ENCODE data around the gene TALDO1. TPM values are rescaled to one million over a fixed set of nuclear protein-coding genes. Genes with fewer than 3 reads are reported as not detected.
A peak's percentile ranks its signal among the peaks of the same experiment; 100 is the strongest.

TALDO1 gene
- total and polyA plus RNA-seq, 8 donors = 50.3 to 83.9 (median 74.6) TPM

DNA sequence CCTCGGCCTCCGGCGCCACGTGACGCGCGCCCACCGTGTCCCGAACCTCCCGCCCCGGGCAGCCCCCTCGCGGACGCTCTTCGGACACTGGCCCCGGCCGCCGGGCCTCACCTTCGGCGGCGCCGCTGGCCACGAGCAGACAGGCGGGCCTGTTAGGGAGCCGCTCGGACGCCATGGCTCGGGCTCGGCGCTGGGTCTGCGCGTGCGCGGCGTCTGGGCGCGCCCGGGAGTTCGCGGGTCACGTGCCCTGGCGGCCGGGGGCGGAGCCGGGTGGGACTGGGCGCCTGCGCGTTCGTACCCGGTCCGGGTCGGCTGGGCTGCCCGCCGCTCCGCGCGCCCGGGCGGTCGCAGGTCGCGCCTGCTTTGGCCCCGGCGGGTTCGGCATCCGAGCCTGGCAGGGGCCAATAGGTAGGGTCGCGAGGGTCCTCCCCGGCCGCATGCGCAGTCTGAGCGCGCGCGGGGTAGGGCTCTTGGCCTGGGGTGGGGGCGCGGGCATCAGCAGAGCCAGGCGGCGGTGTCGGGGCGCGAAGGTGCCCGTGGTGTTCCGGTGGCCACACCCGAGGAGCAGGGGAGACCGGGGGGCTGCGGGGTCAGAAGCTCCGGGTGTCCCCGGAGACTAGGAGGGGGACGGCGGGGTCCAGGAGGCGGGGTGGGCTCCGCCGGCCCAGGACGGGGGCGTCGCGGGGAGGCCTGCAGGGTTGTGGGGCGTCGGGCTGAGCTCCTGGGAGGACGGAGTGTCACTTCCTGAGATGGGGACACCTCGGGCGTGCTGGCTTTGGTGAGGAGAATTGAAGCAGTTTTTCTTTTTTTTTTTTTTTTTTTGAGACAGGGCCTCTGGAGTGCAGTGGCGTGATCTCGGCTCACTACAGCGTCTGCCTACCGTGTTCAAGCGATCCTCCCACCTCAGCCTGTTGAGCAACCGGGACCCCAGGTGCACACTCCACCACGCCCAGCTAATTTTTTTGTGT is 30.3 kb downstream of the TALDO1 start, which contains the start of gene GATD1:
GATD1 (minus strand) TSS at position 200 of the 968 bp plus-strand sequence; CDS start at position 175, 25 bp downstream.
- H3K9me3 ChIP-seq = no peaks in the 10 kb centered on the region
- no peak for FAIRE-seq
- ATAC-seq = peak; percentile 91 to 96 (median 94)
- peaks cover 0 to 14% (median 6%) of the 10 kb centered on the region in 3 donors for H3K4me1 ChIP-seq
- H3K4me3 ChIP-seq = peak within 1 kb of the TSS; percentile 77 to 90 (median 81)
- intact Hi-C loops (cut with DNase I) = no loop called here
- H3K27ac ChIP-seq = peak within 1 kb of the TSS in 3 of 4 donors; percentile 41 to 55 (median 52)
- peak; percentile 89 to 99 (median 95) for DNase-seq
- peaks cover 0 to 4% (median 0%) of the 10 kb centered on the region in 3 donors for H3K36me3 ChIP-seq
- 1 to 2% methylated on average over 65 to 110 of the region's 110 CpGs for WGBS, 2 donors
- TF ChIP-seq, protein P1, sequence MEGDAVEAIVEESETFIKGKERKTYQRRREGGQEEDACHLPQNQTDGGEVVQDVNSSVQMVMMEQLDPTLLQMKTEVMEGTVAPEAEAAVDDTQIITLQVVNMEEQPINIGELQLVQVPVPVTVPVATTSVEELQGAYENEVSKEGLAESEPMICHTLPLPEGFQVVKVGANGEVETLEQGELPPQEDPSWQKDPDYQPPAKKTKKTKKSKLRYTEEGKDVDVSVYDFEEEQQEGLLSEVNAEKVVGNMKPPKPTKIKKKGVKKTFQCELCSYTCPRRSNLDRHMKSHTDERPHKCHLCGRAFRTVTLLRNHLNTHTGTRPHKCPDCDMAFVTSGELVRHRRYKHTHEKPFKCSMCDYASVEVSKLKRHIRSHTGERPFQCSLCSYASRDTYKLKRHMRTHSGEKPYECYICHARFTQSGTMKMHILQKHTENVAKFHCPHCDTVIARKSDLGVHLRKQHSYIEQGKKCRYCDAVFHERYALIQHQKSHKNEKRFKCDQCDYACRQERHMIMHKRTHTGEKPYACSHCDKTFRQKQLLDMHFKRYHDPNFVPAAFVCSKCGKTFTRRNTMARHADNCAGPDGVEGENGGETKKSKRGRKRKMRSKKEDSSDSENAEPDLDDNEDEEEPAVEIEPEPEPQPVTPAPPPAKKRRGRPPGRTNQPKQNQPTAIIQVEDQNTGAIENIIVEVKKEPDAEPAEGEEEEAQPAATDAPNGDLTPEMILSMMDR (IDR thresholded peaks at IDR 0.05) = no peak
- H3K27me3 ChIP-seq = no peaks in the 10 kb centered on the region

DNA sequence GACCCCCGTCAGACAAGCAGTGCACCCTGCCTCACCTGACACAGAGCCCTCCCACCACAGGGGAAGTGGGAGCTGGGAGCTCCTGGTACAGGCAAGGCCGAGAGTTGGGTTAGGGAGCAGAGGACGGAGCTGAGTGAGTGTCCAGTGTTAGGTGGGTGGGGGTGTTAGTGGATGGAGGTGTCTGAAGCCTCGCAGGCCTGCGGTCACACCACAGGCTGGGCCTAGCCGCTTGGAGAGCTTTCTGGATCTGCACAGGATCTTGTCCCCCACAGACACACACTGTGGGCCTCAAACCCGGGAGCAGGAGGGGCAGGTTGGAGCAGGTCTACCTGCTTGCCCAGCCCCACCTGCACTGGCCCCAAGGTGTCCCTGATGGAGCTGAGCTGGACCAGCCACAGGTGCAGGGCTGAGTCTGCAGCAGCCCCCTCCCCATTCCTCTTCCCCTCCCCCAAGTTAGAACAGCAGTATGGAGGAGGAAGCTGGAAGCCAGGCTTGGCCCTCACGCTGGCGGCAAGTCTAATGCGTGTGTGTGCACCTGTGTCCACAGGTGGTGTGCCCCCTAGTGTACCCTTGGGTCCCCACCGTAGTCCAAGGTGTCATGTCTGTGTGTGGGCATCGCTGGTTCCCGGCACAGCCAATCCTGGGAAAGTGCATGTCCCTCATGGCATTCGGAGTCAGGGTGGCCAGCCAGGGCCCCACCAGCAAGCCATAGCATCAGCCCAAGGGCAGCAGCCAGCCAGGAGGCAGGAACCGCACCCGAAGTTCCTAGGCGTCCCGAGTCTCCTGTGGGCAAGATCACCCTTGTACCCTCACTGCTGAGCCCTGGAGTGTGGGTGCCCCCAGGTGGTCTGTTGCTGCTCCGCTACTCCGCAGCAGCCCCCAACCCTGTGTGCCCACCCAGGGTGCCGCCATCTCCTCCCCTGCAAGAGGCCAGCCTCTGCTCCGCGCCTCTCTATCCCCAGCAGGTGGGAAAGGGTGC is 32.0 kb downstream of the TALDO1 start:
- intact Hi-C loops (cut with DNase I) = no loop called here
- Histone ChIP-seq H3K9me3 (no peaks in the 10 kb centered on the region), H3K27ac (no peak overlapping the region), H3K4me1 (peaks cover 0 to 14% (median 6%) of the 10 kb centered on the region in 3 donors), H3K36me3 (no peaks in the 10 kb centered on the region), H3K27me3 (no peaks in the 10 kb centered on the region), H3K4me3 (no peak overlapping the region)
- 92 to 93% methylated on average over 23 of the region's 23 CpGs for WGBS, 2 donors
- TF ChIP-seq, protein P1 (IDR thresholded peaks at IDR 0.05) = no peak
- no peak for FAIRE-seq
- no peak for ATAC-seq
- peak in 4 of 6 donors; percentile 10 to 72 (median 28) for DNase-seq

DNA sequence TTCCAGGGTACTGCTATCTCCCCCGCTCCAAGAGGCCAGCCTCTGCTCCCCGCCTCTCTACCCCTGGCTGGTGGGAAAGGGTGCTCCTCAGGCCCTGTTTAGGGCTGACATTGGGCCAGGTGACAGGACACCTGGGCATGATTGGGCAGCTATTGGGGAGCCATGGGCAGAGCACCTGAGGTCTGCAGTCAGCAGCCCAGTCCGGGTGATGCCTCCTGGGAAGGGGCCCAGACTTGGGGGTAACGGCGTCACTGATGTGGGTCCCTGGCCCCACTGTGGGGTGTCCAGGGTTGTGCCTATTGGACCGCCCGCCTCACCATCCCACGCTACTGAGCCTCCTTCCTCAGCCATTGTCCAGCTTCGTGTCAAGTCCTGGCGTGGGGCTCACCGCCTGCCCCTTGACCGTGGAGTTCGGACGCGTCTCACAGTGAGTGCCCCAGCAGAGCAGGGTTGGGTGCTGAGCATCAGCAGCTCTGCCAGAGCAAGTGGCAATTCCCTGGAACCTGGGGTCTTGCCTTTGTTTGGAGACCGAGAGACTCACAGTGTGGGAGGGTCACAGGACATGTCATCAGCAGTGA is 32.8 kb downstream of the TALDO1 start:
- WGBS, 2 donors = 96 to 97% methylated on average over 16 of the region's 16 CpGs
- ATAC-seq = no peak
- no peak for FAIRE-seq
- Histone ChIP-seq H3K36me3 (no peaks in the 10 kb centered on the region), H3K27me3 (no peaks in the 10 kb centered on the region), H3K9me3 (no peaks in the 10 kb centered on the region), H3K4me1 (peaks cover 0 to 14% (median 6%) of the 10 kb centered on the region in 3 donors), H3K27ac (no peak overlapping the region), H3K4me3 (no peak overlapping the region)
- peak in 2 of 6 donors; percentile 2 to 70 for DNase-seq
- TF ChIP-seq, protein P1 (IDR thresholded peaks at IDR 0.05) = no peak
- intact Hi-C loops (cut with DNase I) = no loop called here

DNA sequence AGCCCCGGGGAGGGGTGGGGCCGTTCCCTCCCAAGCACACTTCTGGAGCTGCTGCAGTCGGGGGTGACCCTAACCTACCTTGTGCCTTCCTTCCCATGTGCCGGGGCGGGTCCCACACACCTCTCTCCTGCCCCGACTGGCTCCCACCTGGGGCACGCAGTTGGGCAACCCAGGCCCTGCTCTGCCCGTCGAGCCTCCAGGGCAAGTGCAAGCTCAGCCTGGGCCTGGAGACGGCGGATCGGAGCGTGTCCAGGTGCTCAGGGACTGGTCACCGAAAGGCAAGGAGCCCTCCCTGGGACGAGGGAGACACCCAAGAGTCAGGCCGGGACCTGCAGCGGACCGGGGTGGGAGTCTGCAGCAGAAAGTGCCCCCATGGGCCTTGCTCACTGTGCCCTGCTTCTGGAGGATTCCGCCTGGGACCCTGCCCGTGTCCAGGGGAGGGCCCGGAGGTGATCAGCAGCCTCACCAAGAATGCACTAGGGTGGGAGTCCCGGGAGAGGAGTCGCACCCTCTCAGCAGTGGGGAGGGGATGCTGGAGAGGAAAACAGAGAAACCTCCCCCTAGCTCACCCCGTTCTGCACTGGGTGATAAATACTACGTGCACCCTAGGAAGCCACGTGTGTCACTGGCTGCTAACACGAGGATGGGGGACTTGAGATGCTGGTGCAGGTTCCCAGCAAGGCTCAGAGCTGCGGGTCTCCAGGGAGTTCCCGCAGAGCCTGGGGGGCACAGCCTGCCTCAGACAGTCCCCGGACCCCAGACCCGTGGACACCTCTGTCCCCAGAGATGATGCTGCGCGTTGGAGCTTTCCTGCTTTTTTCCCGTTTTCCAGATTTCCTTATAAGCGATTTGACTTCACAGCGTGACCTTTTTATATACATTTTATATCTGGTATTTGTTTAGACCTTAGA is 35.3 kb downstream of the TALDO1 start:
- WGBS, 2 donors = 72 to 78% methylated on average over 36 of the region's 36 CpGs
- intact Hi-C loops (cut with DNase I) = no loop called here
- Histone ChIP-seq H3K36me3 (no peaks in the 10 kb centered on the region), H3K4me1 (peaks cover 0 to 6% (median 0%) of the 10 kb centered on the region in 3 donors), H3K27me3 (no peaks in the 10 kb centered on the region), H3K9me3 (no peaks in the 10 kb centered on the region), H3K4me3 (no peak overlapping the region), H3K27ac (no peak overlapping the region)
- no peak for FAIRE-seq
- DNase-seq = peak in 3 of 6 donors; percentile 8 to 78 (median 40)
- TF ChIP-seq, protein P1 (IDR thresholded peaks at IDR 0.05) = no peak
- ATAC-seq = no peak

All from pancreas (tissue), 10 donors.